Nephron progenitor cell (in vitro differentiated cells): ENCODE results near the gene ACVR2B.
A peak's percentile ranks its signal among the peaks of the same experiment; 100 is the strongest.
"Not testable (repeated sequence)": the region's sequence is repeated elsewhere in the genome, so short reads cannot be mapped to it uniquely, and the experiment has no call there.

ENCODE experiments used
- DNase-seq: peaks from one replicate; pipeline ENCODE4 v3.0.0; 2021
- H3K27ac Mint-ChIP-seq: 2 replicates; pipeline ENCODE4 v1.8.0; 2021; ENCODE audit warnings: mild to moderate bottlenecking, moderate library complexity, mixed read lengths
- H3K27me3 Mint-ChIP-seq: 2 replicates; pipeline ENCODE4 v1.8.0; 2021; ENCODE audit warnings: mild to moderate bottlenecking, low read depth, mixed read lengths; ENCODE audit not compliant: poor library complexity
- H3K36me3 Mint-ChIP-seq: 2 replicates; pipeline ENCODE4 v1.8.0; 2021; ENCODE audit warnings: low read depth, mixed read lengths
- H3K4me1 Mint-ChIP-seq: 2 replicates; pipeline ENCODE4 v1.8.0; 2021; ENCODE audit warnings: mixed read lengths
- H3K4me3 Mint-ChIP-seq: 2 replicates; pipeline ENCODE4 v1.8.0; 2021; ENCODE audit warnings: mild to moderate bottlenecking, moderate library complexity, mixed read lengths
- H3K9me3 Mint-ChIP-seq: 2 replicates; pipeline ENCODE4 v1.8.0; 2021; ENCODE audit warnings: mild to moderate bottlenecking, moderate library complexity, mixed read lengths
- TF ChIP-seq, protein P1 (sequence below): fragments of 200-600 bp; sonication (generic); IDR thresholded peaks from 2 replicates; pipeline ENCODE4 v1.5.0; 2021; ENCODE audit warnings: antibody characterized with exemption

Gene ACVR2B

DNA sequence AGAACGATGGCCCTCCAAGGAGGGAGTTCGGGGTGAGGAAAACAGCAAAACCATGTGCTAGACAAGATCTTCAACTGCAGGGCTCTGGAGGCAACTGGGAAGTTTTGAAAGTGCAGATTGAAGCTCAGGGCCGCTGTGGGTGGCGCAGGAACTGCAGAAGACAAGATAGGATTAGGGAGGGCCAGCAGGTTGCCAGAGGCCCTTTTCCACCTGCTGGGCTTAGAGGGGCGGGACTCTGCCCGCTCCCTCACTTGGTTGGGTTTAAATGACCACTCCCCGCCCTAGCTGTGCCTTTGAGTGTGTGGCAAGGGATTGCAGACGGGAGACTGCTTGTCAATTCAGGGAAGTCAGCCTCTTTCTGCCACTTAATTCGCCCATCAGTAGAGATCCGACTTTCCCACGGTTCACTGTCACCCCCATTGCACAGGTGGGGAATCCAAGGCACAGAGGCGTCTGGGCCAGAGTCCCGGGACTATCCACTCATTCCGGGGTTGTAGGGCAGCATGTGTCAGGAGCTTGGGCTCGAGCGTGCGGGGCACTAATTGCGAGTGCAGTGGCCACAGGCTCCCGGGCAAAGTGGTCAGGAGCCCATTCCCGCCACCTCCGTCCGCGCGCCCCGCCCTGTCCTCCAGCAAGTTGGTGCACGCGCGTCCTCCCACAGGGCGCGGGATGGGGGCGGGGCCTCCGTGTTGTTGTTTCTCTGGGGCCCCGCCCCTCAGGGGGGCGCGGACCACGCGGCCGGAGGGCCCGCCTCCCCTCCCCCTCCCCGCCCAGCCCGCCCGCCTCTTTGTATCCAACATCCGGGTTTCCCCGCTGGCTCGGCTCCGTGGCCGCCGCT is at the start of gene ACVR2B:
Gene ACVR2B, plus strand, starts transcription at position 816 of the 838 bp plus-strand sequence. CDS start 433 bp downstream, outside the sequence.
- DNase-seq, result peak; percentile 95
- peak within 1 kb of the TSS; percentile 99 for H3K4me3 Mint-ChIP-seq
- peaks cover 19% of the 10 kb centered on the region for H3K36me3 Mint-ChIP-seq
- peaks cover 14% of the 10 kb centered on the region for H3K9me3 Mint-ChIP-seq
- H3K27me3 Mint-ChIP-seq, result peaks cover 9% of the 10 kb centered on the region
- TF ChIP-seq, protein P1, sequence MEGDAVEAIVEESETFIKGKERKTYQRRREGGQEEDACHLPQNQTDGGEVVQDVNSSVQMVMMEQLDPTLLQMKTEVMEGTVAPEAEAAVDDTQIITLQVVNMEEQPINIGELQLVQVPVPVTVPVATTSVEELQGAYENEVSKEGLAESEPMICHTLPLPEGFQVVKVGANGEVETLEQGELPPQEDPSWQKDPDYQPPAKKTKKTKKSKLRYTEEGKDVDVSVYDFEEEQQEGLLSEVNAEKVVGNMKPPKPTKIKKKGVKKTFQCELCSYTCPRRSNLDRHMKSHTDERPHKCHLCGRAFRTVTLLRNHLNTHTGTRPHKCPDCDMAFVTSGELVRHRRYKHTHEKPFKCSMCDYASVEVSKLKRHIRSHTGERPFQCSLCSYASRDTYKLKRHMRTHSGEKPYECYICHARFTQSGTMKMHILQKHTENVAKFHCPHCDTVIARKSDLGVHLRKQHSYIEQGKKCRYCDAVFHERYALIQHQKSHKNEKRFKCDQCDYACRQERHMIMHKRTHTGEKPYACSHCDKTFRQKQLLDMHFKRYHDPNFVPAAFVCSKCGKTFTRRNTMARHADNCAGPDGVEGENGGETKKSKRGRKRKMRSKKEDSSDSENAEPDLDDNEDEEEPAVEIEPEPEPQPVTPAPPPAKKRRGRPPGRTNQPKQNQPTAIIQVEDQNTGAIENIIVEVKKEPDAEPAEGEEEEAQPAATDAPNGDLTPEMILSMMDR, result no peak
- peaks cover 38% of the 10 kb centered on the region for H3K4me1 Mint-ChIP-seq
- peak within 1 kb of the TSS; percentile 98 for H3K27ac Mint-ChIP-seq

DNA sequence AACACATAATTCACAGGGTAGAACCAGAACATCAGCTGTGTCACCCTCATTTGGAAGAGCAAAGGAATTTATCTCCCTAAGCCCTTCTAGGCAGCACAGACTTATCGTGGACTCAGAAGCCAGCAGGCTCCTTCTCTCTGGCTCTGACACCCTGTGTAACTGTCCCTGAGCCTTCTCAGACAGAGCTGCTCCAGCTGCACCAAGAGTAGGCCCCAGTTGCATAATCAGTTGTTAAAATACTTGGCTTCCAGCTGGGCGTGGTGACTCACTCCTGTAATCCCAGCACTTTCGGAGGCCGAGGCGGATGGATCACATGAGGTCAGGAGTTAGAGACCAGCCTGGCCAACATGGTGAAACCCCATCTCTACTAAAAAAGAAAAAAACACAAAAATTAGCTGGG is 49.4 kb upstream of the ACVR2B start:
- Mint-ChIP-seq H3K4me1 (peaks cover 3% of the 10 kb centered on the region), H3K27me3 (peaks cover 9% of the 10 kb centered on the region), H3K36me3 (peaks cover 60% of the 10 kb centered on the region), H3K27ac (no peak overlapping the region), H3K4me3 (no peak overlapping the region), H3K9me3 (peaks cover 32% of the 10 kb centered on the region)
- no peak for DNase-seq
- TF ChIP-seq, protein P1, result no peak

DNA sequence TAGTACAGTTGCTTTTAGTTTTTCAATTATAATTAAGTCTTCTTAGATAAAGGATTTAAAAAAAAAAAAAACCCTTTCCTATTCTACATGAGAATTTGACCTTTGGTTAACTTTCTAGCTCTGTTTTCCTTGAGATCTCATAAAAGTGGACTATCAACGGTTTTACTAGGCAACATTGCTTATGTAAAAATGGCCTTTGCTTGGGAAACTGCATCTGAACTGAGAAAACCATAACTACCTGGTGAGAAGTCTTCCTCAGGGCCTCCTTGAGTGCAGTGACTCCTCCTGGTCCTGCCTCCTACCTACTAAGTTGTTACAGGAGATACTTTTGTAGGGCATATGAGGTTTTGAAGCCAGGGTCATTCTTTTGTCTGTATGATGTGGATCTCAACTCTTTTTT is 42.1 kb upstream of the ACVR2B start:
- H3K27me3 Mint-ChIP-seq, result peaks cover 4% of the 10 kb centered on the region
- H3K4me1 Mint-ChIP-seq, result no peaks in the 10 kb centered on the region
- TF ChIP-seq, protein P1, result no peak
- H3K4me3 Mint-ChIP-seq, result no peak overlapping the region
- no peak for DNase-seq
- no peak overlapping the region for H3K27ac Mint-ChIP-seq
- peaks cover 22% of the 10 kb centered on the region for H3K9me3 Mint-ChIP-seq
- H3K36me3 Mint-ChIP-seq, result no peaks in the 10 kb centered on the region

DNA sequence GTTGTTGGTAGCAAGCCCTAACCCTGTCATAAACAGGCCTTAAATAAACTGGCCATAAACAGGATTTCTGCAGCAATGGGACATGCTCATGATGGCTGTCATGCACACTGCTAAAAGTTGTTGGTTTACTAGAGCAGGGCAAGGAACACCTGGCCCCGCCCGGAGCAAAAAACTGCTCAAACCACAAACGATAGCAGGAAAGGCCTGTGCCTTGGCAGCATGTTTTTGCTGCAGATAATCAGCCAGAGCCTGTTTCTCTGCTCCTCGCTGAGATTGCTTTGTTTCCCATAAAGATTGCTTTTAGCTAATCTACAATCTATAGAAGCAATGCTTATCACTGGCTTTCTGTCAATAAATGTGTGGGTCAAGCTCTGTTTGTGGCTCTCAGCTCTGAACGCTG is 32.9 kb upstream of the ACVR2B start:
- not testable (repeated sequence) for H3K27ac Mint-ChIP-seq, H3K27me3 Mint-ChIP-seq, H3K4me1 Mint-ChIP-seq, DNase-seq, H3K9me3 Mint-ChIP-seq, H3K4me3 Mint-ChIP-seq, H3K36me3 Mint-ChIP-seq

DNA sequence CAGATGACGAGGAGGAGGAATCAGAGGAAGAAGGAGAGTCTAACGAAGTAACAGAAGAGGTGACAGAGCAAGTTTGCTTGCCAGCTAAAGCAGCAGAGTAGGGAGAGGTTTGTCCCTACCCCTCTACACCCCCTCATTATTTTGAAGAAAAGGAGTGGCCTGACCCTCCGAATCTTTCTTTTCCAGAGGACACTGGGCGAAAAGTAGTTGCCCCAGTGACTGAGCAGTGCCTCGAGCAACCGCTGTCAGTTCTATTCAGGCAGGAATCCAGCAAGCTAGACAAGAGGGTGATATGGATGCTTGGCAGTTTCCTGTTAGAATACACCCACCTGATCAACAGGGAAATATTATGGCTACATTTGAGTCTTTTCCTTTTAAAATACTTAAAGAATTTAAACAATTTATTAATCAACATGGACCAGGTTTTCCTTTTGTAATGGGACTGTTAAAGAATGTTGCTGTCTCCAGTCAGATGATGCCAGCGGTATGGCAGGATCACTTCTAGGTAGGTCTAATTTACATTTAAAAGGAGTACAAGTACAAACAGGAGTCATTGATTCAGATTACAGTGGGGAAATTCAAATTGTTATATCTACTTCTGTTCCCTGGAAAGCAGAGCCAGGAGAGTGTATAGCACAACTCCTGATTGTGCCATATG is 31.9 kb upstream of the ACVR2B start:
- H3K27me3 Mint-ChIP-seq, result peaks cover 9% of the 10 kb centered on the region
- no peak overlapping the region for H3K27ac Mint-ChIP-seq
- no peak overlapping the region for H3K4me3 Mint-ChIP-seq
- no peaks in the 10 kb centered on the region for H3K9me3 Mint-ChIP-seq
- TF ChIP-seq, protein P1, result no peak
- no peaks in the 10 kb centered on the region for H3K36me3 Mint-ChIP-seq
- DNase-seq, result no peak
- no peaks in the 10 kb centered on the region for H3K4me1 Mint-ChIP-seq

DNA sequence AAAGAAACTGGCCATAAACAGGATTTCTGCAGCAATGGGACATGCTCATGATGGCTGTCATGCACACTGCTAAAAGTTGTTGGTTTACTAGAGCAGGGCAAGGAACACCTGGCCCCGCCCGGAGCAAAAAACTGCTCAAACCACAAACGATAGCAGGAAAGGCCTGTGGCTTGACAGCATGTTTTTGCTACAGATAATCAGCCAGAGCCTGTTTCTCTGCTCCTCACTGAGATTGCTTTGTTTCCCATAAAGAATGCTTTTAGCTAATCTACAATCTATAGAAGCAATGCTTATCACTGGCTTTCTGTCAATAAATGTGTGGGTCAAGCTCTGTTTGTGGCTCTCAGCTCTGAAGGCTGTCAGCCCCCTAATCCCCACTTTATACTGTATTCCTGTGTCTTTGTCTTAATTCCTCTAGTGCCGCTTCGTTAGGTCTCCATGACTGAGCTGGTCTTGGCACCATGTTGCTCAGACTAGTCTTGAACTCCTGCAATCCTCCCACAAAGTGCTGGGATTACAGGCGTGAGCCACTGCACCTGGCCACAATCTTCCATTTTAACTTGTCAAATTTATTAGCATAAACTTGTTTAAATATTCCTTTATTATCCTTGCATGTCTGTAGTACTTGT is 26.8 kb upstream of the ACVR2B start:
- not testable (repeated sequence) for H3K4me3 Mint-ChIP-seq, H3K27ac Mint-ChIP-seq, DNase-seq, H3K4me1 Mint-ChIP-seq, H3K36me3 Mint-ChIP-seq
- H3K9me3 Mint-ChIP-seq, result peaks cover 24% of the 10 kb centered on the region
- peaks cover 13% of the 10 kb centered on the region for H3K27me3 Mint-ChIP-seq

DNA sequence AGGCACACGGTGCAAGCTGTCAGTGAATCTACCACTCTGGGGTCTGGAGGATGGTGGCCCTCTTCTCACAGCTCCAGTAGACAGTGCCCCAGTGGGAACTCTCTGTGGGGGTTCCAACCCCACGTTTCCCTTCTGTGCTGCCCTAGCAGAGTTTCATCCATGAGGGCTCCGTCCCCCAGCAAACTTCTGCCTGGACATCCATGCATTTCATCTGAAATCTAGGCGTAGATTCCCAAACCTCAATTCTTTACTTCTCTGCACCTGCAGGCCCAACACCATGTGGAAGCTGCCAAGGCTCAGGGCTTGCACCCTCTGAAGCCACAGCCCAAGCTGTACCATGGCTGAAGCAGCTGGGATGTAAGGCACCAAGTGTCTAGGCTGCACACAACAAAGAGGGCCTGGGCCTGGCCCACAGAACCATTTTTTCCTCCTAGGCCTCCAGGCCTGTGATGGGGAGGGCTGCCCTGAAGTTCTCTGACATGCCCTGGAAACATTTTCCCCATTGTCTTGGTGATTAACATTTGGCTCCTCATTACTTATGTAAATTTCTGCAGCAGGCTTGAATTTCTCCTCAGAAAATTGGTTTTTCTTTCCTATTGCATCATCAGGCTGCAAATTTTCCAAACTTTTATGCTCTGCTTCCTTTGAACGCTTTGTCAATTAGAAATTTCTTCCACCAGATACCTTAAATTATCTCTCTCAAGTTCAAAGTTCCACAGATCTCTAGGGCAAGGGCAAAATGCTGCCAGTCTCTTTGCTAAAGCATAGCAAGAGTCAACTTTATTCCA is 20.6 kb upstream of the ACVR2B start:
- peaks cover 28% of the 10 kb centered on the region for H3K36me3 Mint-ChIP-seq

DNA sequence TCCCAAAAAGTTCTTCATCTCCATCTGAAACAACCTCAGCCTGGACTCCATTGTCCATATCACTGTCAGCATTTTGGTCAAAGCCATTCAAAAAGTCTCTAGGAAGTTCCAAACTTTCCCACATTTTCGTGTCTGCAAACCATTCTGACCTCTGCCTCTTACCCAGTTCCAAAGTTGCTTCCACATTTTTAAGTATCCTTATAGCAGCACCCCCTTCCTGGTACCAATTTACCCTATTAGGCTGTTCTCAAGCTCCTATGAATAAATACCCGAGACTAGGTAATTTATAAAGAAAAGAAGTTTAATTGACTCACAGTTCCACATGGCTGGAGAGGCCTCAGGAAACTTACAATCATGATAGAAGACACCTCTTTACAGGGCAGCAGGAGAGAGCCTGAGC is 20.0 kb upstream of the ACVR2B start:
- H3K4me3 Mint-ChIP-seq, H3K27ac Mint-ChIP-seq, H3K4me1 Mint-ChIP-seq, DNase-seq: not testable (repeated sequence)
- peaks cover 28% of the 10 kb centered on the region for H3K36me3 Mint-ChIP-seq
- H3K9me3 Mint-ChIP-seq, result peaks cover 87% of the 10 kb centered on the region
- H3K27me3 Mint-ChIP-seq, result peaks cover 11% of the 10 kb centered on the region

More for the DNA sequence above, 20.6 kb upstream of the ACVR2B start:
- not testable (repeated sequence) for DNase-seq, H3K4me3 Mint-ChIP-seq, H3K27ac Mint-ChIP-seq, H3K4me1 Mint-ChIP-seq
- Mint-ChIP-seq H3K27me3 (peaks cover 12% of the 10 kb centered on the region), H3K9me3 (peaks cover 82% of the 10 kb centered on the region)

DNA sequence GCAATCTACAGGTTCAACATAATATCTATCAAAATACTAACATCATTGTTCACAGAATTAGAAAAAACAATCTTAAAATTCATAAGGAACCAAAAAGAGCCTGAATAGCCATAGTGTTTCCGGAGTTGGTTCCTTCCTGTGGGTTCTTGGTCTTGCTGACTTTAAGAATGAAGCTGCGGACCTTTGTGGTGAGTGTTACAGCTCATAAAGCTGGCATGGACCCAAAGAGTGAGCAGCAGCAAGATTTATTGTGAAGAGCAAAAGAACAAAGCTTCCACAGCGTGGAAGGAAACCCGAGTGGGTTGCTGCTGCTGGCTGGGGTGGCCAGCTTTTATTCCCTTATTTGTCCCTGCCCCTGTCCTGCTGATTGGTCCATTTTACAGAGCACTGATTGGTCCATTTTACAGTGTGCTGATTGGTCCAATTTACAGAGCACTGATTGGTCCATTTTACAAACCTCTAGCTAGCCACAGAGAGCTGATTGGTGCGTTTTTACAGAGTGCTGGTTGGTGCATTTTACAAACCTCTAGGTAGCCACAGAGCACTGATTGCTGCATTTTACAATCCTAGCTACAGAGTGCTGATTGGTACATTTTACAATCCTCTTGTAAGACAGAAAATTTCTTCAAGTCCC is 15.1 kb upstream of the ACVR2B start:
- H3K27me3 Mint-ChIP-seq, H3K27ac Mint-ChIP-seq: not testable (repeated sequence)

More for the DNA sequence above, 15.1 kb upstream of the ACVR2B start:
- DNase-seq, H3K4me1 Mint-ChIP-seq, H3K36me3 Mint-ChIP-seq, H3K4me3 Mint-ChIP-seq: not testable (repeated sequence)
- peaks cover 69% of the 10 kb centered on the region for H3K9me3 Mint-ChIP-seq
